ENCODE measurements around the gene ZBTB32. TPM values are rescaled to one million over a fixed set of nuclear protein-coding genes. Genes with fewer than 3 reads are reported as not detected.
"Not testable (repeated sequence)": the region's sequence is repeated elsewhere in the genome, so short reads cannot be mapped to it uniquely, and the experiment has no call there.

The ZBTB32 gene
- total RNA-seq (2014; rRNA removed; shearing (Covaris generic)) = not detected in 2 replicates

DNA sequence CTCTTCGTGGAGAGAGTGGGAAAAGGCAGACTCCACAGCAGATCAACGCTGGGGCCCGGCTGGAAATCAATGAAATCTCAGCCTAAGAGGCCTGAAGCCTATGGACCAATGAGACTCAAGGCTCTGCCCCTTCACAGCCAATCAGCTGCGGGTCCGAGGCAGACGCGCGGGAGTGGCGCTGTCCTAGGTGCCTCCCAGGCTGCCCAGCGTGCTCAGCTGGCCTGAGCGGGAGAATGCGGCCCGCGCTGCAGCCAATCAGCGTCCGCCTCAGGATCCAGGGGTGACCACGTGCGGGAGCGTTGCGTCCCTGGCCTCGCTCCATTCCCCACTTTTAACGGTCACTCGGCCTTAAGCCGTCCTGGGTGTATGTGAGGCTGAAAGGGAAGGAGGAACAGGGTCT, at the start of gene ZBTB32:
ZBTB32 (plus strand) TSS at position 341 of the 400 bp plus-strand sequence. CDS start 10,069 bp downstream, outside the sequence.
- peaks cover 4% of the 10 kb centered on the region; the same call in 1 of the 2 replicates for H3K9me3 ChIP-seq (replicated peaks)
- no peak within 1 kb of the TSS for H3K4me3 ChIP-seq
- H3K27ac ChIP-seq = no peak within 1 kb of the TSS
- H3K36me3 ChIP-seq = no peaks in the 10 kb centered on the region
- peaks cover 4% of the 10 kb centered on the region for H3K27me3 ChIP-seq (replicated peaks)
- 0 out of 2 replicates have a peak, but pooled peaks cover 3% of the 10 kb centered on the region for H3K4me1 ChIP-seq (replicated peaks)
- DNase-seq (ENCODE audit: low read depth in 1 of 2, low spot score in 2 of 2) = no peak

- not testable (repeated sequence) for H3K27me3 ChIP-seq (replicated peaks); DNase-seq (ENCODE audit: low read depth in 1 of 2, low spot score in 2 of 2); H3K4me1 ChIP-seq (replicated peaks); H3K4me3 ChIP-seq; H3K9me3 ChIP-seq (replicated peaks); H3K27ac ChIP-seq
- H3K36me3 ChIP-seq = peaks cover 74% of the 10 kb centered on the region
Observed at GRCh38 chr19:35654828-35655227, 49.5 kb upstream of the ZBTB32 start.

- H3K36me3 ChIP-seq = peaks cover 76% of the 10 kb centered on the region
- H3K27me3 ChIP-seq (replicated peaks) = no peaks in the 10 kb centered on the region
- H3K27ac ChIP-seq = no peak overlapping the region
- no peak overlapping the region for H3K4me3 ChIP-seq
- no peak for DNase-seq (ENCODE audit: low read depth in 1 of 2, low spot score in 2 of 2)
- H3K4me1 ChIP-seq (replicated peaks) = no peaks in the 10 kb centered on the region
- no peaks in the 10 kb centered on the region for H3K9me3 ChIP-seq (replicated peaks)
Observed at GRCh38 chr19:35655600-35655999, 48.8 kb upstream of the ZBTB32 start.

- Histone ChIP-seq H3K27ac (no peak overlapping the region), H3K4me3 (no peak overlapping the region), H3K9me3 (replicated peaks) (no peaks in the 10 kb centered on the region), H3K4me1 (replicated peaks) (no peaks in the 10 kb centered on the region), H3K27me3 (replicated peaks) (no peaks in the 10 kb centered on the region), H3K36me3 (peaks cover 68% of the 10 kb centered on the region)
- DNase-seq (ENCODE audit: low read depth in 1 of 2, low spot score in 2 of 2) = no peak
Observed at GRCh38 chr19:35656700-35657099, 47.7 kb upstream of the ZBTB32 start.

- no peaks in the 10 kb centered on the region for H3K27me3 ChIP-seq (replicated peaks)
- no peak overlapping the region for H3K4me3 ChIP-seq
- DNase-seq (ENCODE audit: low read depth in 1 of 2, low spot score in 2 of 2) = no peak
- H3K4me1 ChIP-seq (replicated peaks) = no peaks in the 10 kb centered on the region
- no peak overlapping the region for H3K27ac ChIP-seq
- no peaks in the 10 kb centered on the region for H3K9me3 ChIP-seq (replicated peaks)
- peaks cover 67% of the 10 kb centered on the region for H3K36me3 ChIP-seq
Observed at GRCh38 chr19:35657904-35658700, 46.3 kb upstream of the ZBTB32 start.

- no peak overlapping the region for H3K27ac ChIP-seq
- no peaks in the 10 kb centered on the region for H3K9me3 ChIP-seq (replicated peaks)
- H3K4me1 ChIP-seq (replicated peaks) = no peaks in the 10 kb centered on the region
- no peaks in the 10 kb centered on the region for H3K27me3 ChIP-seq (replicated peaks)
- no peak for DNase-seq (ENCODE audit: low read depth in 1 of 2, low spot score in 2 of 2)
- H3K4me3 ChIP-seq = no peak overlapping the region
- peaks cover 55% of the 10 kb centered on the region for H3K36me3 ChIP-seq
Observed at GRCh38 chr19:35661995-35662340, 42.4 kb upstream of the ZBTB32 start.

GRCh38 chr19:35663981-35664380, 40.4 kb upstream of the ZBTB32 start:
- Histone ChIP-seq H3K36me3 (peaks cover 41% of the 10 kb centered on the region), H3K4me1 (replicated peaks) (no peaks in the 10 kb centered on the region), H3K27ac (no peak overlapping the region), H3K9me3 (replicated peaks) (no peaks in the 10 kb centered on the region), H3K27me3 (replicated peaks) (no peaks in the 10 kb centered on the region), H3K4me3 (no peak overlapping the region)
- no peak for DNase-seq (ENCODE audit: low read depth in 1 of 2, low spot score in 2 of 2)

DNA sequence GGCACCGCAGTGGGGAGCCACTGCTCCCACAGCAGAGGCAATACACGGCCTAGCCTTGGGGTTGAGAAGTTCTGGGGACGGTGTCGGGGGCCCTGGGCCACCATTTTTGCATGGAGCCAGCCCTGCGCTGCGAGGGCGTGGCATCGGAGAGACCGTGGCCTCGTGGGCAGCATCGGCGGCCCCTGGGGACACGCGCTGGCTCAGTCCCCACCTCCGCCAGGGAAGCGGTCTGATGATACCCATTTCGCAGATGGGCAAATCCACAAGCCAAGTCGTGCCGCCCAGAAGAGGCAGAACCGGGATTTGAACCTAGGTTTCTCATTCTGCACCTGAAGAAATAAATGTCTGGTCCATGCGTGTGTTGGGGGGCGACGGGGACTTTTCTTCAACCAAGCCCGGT, 39.2 kb upstream of the ZBTB32 start:
- Histone ChIP-seq H3K9me3 (replicated peaks) (no peaks in the 10 kb centered on the region), H3K4me3 (no peak overlapping the region), H3K27me3 (replicated peaks) (no peaks in the 10 kb centered on the region), H3K27ac (no peak overlapping the region), H3K36me3 (peaks cover 32% of the 10 kb centered on the region), H3K4me1 (replicated peaks) (no peaks in the 10 kb centered on the region)
- no peak for DNase-seq (ENCODE audit: low read depth in 1 of 2, low spot score in 2 of 2)

GRCh38 chr19:35665604-35666003, 38.8 kb upstream of the ZBTB32 start:
- Histone ChIP-seq H3K4me3 (no peak overlapping the region), H3K27me3 (replicated peaks) (no peaks in the 10 kb centered on the region), H3K27ac (no peak overlapping the region), H3K9me3 (replicated peaks) (no peaks in the 10 kb centered on the region), H3K4me1 (replicated peaks) (no peaks in the 10 kb centered on the region), H3K36me3 (peaks cover 28% of the 10 kb centered on the region)
- DNase-seq (ENCODE audit: low read depth in 1 of 2, low spot score in 2 of 2) = no peak

DNA sequence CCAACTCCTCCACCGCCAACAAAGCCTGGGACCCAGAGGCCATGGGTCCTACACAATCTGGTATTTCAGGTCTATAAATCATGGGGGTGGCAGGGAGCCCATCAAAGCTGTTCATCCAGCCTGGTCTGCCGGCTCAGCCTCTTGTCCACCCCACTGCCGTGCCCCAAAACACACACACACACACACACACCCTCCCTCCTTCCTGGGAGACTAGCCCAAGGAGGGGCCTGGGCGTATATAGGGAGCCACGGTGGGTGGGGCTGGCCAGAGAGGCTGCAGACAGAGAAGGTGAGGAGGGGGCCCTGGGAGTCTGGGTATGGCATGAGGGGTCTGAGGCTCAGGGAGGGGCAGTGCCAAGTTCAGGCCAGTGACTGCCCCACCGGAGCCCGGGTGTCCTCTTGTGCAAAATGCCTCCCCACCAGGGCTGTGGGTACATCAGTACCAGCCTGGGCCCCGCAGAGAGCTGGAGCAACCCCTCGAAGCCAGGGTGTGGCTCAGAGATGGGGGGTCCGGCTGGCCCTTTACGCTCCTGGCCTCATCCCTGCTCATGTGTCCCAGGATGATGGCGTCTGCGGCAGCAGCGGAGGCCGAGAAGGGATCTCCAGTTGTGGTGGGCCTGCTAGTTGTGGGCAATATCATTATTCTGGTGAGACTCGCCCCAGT, 38.0 kb upstream of the ZBTB32 start, which contains the start of gene UPK1A:
UPK1A (plus strand) TSS at position 267 of the 663 bp plus-strand sequence; CDS start at position 563, 296 bp downstream.
- Histone ChIP-seq H3K27ac (no peak within 1 kb of the TSS), H3K9me3 (replicated peaks) (no peaks in the 10 kb centered on the region), H3K27me3 (replicated peaks) (0 out of 2 replicates have a peak, but pooled peaks cover 3% of the 10 kb centered on the region), H3K4me3 (no peak within 1 kb of the TSS), H3K36me3 (peaks cover 28% of the 10 kb centered on the region), H3K4me1 (replicated peaks) (no peaks in the 10 kb centered on the region)
- no peak for DNase-seq (ENCODE audit: low read depth in 1 of 2, low spot score in 2 of 2)

- Histone ChIP-seq H3K27me3 (replicated peaks) (peaks cover 8% of the 10 kb centered on the region), H3K36me3 (peaks cover 10% of the 10 kb centered on the region), H3K4me3 (no peak overlapping the region), H3K27ac (no peak overlapping the region), H3K4me1 (replicated peaks) (peaks cover 6% of the 10 kb centered on the region; the same call in 1 of the 2 replicates), H3K9me3 (replicated peaks) (no peaks in the 10 kb centered on the region)
- no peak for DNase-seq (ENCODE audit: low read depth in 1 of 2, low spot score in 2 of 2)
Observed at GRCh38 chr19:35669566-35669965, 34.8 kb upstream of the ZBTB32 start.

GRCh38 chr19:35669974-35670373, 34.4 kb upstream of the ZBTB32 start:
- Histone ChIP-seq H3K27me3 (replicated peaks) (peaks cover 8% of the 10 kb centered on the region), H3K27ac (no peak overlapping the region), H3K4me3 (no peak overlapping the region), H3K4me1 (replicated peaks) (peaks cover 6% of the 10 kb centered on the region; the same call in 1 of the 2 replicates), H3K9me3 (replicated peaks) (no peaks in the 10 kb centered on the region), H3K36me3 (peaks cover 7% of the 10 kb centered on the region)
- no peak for DNase-seq (ENCODE audit: low read depth in 1 of 2, low spot score in 2 of 2)

GRCh38 chr19:35670686-35671085, 33.7 kb upstream of the ZBTB32 start:
- Histone ChIP-seq H3K27me3 (replicated peaks) (peaks cover 8% of the 10 kb centered on the region), H3K27ac (no peak overlapping the region), H3K4me1 (replicated peaks) (peaks cover 6% of the 10 kb centered on the region; the same call in 1 of the 2 replicates), H3K36me3 (peaks cover under 1% of the 10 kb centered on the region; the same call in 1 of the 2 replicates), H3K4me3 (no peak overlapping the region), H3K9me3 (replicated peaks) (no peaks in the 10 kb centered on the region)
- no peak for DNase-seq (ENCODE audit: low read depth in 1 of 2, low spot score in 2 of 2)

DNA sequence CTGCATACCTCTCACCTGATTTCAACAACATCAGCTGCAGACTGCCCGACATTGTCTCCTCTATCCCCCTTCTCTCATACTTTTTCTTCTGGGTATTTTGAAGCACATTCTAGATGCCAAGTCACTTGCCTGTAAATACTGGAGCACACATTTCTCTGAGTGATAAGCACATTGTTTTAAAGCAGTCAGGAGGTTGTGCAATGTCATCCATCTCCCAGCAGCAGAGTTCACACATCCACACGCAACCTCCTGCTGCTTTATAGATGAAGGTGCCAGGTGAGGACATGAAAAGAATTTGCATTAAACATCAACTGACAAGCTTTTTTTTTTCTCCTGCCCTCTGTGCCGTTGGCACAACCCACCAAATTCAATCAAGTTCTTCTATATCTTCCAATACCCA, 32.5 kb upstream of the ZBTB32 start:
- Histone ChIP-seq H3K27me3 (replicated peaks) (peaks cover 8% of the 10 kb centered on the region), H3K27ac (no peak overlapping the region), H3K36me3 (no peaks in the 10 kb centered on the region), H3K4me1 (replicated peaks) (peaks cover 6% of the 10 kb centered on the region; the same call in 1 of the 2 replicates), H3K9me3 (replicated peaks) (no peaks in the 10 kb centered on the region), H3K4me3 (no peak overlapping the region)
- DNase-seq (ENCODE audit: low read depth in 1 of 2, low spot score in 2 of 2) = no peak
